ENCODE results near the gene RFTN1.

DNA sequence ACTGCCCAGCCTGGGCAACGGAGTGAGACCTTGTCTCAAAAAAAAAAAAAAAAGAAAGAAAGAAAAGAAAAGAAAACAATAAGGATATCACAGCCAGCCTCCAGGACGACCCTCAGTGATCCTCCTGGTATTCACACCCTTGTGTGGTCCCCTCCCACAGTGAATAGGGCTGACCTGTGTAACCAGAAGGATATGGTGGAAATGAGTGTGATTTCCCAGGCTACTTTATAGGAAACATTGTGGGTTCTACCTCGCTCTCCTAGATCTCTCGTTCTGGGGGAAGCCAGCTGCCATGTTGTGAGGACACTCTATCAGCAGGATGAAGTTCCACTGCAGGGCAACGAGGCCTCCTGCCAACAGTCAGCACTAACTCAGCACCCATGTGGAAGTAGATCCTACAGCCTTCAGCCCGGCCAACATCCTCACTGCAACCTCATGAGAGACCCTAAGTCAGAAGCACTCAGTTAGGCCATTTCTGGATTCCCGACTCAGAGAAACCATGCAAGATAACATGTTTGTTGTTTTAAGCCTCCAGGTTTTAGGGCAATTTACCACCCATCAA lies 11.1 kb downstream of the RFTN1 start:
- TF ChIP-seq EP300 (IDR thresholded peaks at IDR 0.05; ENCODE audit: borderline replicate concordance in 1 of 2, low read depth in 2 of 2, low read length in 2 of 2) = no peak
- TF ChIP-seq CTCF (IDR thresholded peaks at IDR 0.05; ENCODE audit: control extremely low read depth in 1 of 3, insufficient read depth in 1 of 3, low read depth in 1 of 3, low read length in 3 of 3) = no peak
- no peak for TF ChIP-seq HDAC6 (IDR thresholded peaks at IDR 0.05; ENCODE audit: low read depth, low read length)
- no peak for TF ChIP-seq POLR2AphosphoS5 (IDR thresholded peaks at IDR 0.05; ENCODE audit: low read depth, low read length)
- TF ChIP-seq RFX5 (IDR thresholded peaks at IDR 0.05; ENCODE audit: borderline replicate concordance, low read depth, low read length) = no peak
- TF ChIP-seq SRF (IDR thresholded peaks at IDR 0.05; ENCODE audit: low read depth, low read length) = no peak
- no peak for TF ChIP-seq POLR2A (IDR thresholded peaks at IDR 0.05; ENCODE audit: control extremely low read depth in 1 of 2, low read depth in 2 of 2, low read length in 2 of 2)
- TF ChIP-seq, protein P1, sequence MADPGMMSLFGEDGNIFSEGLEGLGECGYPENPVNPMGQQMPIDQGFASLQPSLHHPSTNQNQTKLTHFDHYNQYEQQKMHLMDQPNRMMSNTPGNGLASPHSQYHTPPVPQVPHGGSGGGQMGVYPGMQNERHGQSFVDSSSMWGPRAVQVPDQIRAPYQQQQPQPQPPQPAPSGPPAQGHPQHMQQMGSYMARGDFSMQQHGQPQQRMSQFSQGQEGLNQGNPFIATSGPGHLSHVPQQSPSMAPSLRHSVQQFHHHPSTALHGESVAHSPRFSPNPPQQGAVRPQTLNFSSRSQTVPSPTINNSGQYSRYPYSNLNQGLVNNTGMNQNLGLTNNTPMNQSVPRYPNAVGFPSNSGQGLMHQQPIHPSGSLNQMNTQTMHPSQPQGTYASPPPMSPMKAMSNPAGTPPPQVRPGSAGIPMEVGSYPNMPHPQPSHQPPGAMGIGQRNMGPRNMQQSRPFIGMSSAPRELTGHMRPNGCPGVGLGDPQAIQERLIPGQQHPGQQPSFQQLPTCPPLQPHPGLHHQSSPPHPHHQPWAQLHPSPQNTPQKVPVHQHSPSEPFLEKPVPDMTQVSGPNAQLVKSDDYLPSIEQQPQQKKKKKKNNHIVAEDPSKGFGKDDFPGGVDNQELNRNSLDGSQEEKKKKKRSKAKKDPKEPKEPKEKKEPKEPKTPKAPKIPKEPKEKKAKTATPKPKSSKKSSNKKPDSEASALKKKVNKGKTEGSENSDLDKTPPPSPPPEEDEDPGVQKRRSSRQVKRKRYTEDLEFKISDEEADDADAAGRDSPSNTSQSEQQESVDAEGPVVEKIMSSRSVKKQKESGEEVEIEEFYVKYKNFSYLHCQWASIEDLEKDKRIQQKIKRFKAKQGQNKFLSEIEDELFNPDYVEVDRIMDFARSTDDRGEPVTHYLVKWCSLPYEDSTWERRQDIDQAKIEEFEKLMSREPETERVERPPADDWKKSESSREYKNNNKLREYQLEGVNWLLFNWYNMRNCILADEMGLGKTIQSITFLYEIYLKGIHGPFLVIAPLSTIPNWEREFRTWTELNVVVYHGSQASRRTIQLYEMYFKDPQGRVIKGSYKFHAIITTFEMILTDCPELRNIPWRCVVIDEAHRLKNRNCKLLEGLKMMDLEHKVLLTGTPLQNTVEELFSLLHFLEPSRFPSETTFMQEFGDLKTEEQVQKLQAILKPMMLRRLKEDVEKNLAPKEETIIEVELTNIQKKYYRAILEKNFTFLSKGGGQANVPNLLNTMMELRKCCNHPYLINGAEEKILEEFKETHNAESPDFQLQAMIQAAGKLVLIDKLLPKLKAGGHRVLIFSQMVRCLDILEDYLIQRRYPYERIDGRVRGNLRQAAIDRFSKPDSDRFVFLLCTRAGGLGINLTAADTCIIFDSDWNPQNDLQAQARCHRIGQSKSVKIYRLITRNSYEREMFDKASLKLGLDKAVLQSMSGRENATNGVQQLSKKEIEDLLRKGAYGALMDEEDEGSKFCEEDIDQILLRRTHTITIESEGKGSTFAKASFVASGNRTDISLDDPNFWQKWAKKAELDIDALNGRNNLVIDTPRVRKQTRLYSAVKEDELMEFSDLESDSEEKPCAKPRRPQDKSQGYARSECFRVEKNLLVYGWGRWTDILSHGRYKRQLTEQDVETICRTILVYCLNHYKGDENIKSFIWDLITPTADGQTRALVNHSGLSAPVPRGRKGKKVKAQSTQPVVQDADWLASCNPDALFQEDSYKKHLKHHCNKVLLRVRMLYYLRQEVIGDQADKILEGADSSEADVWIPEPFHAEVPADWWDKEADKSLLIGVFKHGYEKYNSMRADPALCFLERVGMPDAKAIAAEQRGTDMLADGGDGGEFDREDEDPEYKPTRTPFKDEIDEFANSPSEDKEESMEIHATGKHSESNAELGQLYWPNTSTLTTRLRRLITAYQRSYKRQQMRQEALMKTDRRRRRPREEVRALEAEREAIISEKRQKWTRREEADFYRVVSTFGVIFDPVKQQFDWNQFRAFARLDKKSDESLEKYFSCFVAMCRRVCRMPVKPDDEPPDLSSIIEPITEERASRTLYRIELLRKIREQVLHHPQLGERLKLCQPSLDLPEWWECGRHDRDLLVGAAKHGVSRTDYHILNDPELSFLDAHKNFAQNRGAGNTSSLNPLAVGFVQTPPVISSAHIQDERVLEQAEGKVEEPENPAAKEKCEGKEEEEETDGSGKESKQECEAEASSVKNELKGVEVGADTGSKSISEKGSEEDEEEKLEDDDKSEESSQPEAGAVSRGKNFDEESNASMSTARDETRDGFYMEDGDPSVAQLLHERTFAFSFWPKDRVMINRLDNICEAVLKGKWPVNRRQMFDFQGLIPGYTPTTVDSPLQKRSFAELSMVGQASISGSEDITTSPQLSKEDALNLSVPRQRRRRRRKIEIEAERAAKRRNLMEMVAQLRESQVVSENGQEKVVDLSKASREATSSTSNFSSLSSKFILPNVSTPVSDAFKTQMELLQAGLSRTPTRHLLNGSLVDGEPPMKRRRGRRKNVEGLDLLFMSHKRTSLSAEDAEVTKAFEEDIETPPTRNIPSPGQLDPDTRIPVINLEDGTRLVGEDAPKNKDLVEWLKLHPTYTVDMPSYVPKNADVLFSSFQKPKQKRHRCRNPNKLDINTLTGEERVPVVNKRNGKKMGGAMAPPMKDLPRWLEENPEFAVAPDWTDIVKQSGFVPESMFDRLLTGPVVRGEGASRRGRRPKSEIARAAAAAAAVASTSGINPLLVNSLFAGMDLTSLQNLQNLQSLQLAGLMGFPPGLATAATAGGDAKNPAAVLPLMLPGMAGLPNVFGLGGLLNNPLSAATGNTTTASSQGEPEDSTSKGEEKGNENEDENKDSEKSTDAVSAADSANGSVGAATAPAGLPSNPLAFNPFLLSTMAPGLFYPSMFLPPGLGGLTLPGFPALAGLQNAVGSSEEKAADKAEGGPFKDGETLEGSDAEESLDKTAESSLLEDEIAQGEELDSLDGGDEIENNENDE (IDR thresholded peaks at IDR 0.05; ENCODE audit: insufficient replicate concordance, low read length) = no peak
- TF ChIP-seq HDAC2 (IDR thresholded peaks at IDR 0.05; ENCODE audit: borderline replicate concordance in 1 of 2, low read depth in 2 of 2, low read length in 2 of 2) = no peak

All from H1 (cell line).